GM18502 (cell line): ENCODE measurements around the gene FLNC.

Source experiments
- ATAC-seq: cut with Tn5 transposase; IDR thresholded peaks from one replicate; pipeline ENCODE4 v1.9.1; 2021; ENCODE audit warnings: mild to moderate bottlenecking; ENCODE audit not compliant: unreplicated experiment, poor library complexity

The FLNC gene

DNA sequence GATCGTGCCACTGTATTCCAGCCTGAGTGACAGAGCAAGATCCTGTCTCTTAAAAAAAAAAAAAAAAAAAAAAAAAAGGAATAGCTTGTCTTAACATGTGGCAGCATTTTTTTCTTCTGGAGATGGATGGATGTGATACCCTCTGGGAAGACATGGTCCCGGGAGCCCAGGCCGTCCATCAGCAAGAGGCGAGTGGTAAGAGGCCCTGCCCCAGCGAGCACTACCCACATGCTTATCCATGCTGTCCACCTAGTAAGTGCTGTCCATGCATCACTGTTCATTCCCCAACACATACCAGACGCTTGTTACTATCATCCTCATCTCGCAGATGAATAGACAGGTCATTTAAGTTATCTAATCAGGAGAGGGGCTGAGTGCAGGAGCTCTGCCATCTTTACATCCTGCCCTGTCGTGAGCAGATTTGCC, 45.3 kb downstream of the FLNC start:
- no peak for ATAC-seq

DNA sequence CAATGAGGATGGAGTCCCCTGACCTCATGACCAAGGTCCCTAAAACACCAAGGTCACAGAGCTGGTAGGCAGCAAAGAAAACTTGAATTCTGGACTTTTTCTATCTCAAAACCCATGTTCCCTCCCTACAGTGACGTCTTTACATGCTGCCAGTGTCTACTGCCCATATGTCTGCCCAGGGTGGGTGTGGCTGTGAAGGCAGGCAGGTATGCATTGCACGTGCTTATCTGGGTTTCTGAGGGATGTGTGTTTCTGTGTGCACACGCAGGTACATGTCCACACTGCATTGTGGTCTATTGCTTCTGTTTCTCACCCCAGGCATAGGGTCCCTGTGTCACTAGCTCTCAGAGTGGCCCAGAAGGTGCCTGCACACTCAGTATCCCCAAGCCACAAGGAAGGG, 45.9 kb downstream of the FLNC start:
- no peak for ATAC-seq

DNA sequence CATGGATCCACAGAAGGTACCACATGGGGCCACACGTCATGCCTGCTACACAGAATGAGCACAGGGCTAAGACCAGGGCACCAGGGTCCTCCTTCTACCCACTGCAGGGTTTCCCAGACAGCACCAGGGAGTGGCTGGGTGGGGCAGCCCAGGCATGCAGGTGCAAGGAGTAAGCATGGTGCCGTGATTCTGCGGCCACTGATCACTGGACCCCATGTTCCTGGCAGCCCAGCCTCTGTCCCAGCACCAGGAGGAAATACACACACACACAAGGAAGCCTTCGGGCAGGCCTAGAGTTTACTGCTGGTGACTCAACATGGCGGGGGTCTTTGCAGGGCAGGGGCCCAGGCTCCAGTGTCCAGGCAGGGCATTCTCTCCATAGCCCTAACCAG, 46.4 kb downstream of the FLNC start:
- no peak for ATAC-seq

DNA sequence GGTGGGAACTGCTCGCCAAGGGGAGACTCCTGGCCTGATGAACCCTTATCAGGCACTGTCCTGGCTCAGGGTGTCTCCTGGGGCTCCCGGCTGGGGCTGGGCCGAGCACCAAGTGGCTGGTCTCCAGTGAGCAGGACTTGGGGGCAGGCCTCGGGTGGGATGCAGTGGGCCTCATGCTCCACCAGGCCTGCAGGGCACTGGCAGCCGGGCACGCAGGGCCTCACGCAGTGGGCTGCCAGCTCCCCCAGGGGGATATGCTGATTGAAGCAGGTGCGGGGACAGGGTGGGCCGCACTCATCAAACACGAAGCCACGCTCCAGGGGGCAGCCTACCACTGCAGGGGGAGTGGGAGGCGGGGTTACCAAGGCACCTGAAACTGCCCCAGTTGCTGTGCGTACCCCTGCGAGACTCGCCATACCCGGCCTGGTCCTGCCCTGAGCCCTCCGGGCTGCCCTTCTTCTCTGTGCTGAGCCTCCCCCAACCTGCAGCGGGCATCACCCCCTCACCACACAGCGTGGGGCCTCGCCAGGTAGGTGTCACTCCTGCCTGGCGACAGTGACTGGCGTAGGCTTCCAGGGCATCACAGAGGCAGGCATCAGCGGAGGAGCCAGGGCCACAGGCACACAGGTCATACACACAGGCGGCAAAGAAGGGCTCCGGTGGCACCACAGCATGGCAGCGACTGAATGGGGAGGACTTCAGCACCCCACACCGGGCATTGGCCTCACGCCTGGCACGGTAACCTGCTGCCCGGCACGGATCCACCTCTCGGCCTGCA, 47.0 kb downstream of the FLNC start:
- no peak for ATAC-seq

DNA sequence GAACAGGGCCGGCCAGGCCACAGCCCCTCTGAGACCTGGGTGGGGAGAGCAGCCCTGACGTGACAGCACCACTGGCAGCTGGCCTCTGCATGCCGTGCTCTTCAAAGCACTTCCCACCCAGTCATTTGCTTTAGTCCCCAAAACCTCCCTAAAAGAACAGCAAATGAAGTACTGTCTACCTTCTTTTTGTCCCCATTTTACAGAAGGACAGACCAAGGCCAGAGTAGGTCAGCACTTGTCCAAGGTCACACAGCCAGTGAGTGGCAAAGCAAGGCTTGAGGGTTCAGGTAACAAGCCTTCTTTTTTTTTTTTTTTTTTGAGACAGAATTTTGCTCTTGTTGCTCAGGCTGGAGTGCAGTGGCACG, 47.5 kb downstream of the FLNC start:
- ATAC-seq, result no peak

DNA sequence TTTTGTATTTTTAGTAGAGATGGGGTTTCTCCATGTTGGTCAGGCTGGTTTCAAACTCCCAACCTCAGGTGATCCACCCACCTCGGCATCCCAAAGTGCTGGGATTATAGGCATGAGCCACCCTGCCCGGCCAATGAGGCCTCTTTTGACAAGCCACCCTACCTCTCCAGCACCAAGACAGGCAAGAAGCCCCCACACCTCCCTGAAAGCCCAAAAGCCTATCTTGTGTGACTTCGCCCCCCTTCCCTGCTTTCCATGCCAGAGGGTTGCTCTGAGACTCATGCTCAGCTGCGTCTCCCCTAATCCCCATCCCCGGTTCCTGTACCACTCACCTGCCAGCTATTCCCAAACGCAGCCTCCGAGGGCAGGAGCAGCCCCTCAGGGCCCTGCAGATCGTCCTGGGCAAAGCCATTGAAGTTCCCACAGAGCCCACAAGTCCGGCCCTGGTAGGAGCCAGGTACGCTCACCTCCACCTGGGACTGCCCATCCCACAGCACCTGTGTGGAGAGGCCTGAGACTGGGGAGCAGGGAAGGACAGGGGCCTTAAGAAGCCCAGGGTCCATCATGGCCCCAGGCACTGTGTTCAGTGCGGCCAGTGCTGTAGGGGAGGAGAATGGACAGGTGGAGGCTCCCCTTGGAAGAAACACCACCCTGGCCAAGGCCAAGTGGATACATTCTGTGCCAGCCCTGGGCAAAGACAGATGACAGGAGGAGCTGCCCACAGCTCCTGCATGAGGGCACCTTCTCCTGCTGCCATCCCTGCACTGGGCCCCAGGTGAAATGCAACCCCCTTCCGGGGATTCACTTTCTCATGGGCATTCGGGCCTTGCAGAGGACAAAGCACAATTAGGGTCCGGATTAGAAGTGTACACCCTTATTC, 48.3 kb downstream of the FLNC start:
- ATAC-seq, result no peak

- ATAC-seq, result no peak
Observed at GRCh38 chr7:128879461-128879938, 49.3 kb downstream of the FLNC start.

GRCh38 chr7:128879939-128880746, 49.9 kb downstream of the FLNC start:
- ATAC-seq, result no peak

DNA sequence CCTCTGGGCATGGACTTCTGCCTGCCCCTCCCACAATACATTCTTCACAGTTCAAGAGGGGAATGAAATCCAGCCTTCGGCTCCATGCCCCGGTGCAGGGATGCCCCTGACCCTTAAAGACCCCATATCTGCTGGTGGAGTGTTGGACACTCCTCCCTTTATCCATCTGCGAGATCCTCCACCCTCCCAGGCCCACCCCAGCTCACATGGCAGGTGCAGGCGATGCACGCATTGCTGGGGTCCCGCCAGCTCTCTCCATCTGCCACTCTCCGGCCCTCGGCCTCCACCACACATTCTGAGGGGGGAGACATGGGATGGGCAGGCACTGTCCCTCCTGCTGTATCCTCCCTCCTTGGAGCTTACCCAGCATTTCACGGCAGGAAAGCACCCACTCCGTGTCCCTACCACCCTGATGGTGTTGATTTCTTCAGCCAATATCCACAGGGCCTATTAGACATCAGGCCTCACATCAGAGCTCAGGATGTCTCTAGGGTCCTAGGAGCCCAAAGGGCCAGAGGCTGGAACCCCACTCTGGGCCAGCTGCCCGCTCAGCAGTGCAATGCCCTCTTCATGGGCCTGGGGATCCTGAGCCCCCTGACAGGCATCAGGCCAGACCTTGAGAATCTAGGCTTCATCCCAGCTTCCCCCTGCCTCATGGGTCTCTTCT, 50.7 kb downstream of the FLNC start:
- ATAC-seq, result no peak

GRCh38 chr7:128881458-128882125, 51.4 kb downstream of the FLNC start:
- ATAC-seq, result no peak

GRCh38 chr7:128882134-128882533, 51.9 kb downstream of the FLNC start:
- ATAC-seq, result no peak

- peak; percentile 73 for ATAC-seq
Observed at GRCh38 chr7:128883622-128884448, 53.6 kb downstream of the FLNC start.

- no peak for ATAC-seq
Observed at GRCh38 chr7:128884561-128885369, 54.6 kb downstream of the FLNC start.

DNA sequence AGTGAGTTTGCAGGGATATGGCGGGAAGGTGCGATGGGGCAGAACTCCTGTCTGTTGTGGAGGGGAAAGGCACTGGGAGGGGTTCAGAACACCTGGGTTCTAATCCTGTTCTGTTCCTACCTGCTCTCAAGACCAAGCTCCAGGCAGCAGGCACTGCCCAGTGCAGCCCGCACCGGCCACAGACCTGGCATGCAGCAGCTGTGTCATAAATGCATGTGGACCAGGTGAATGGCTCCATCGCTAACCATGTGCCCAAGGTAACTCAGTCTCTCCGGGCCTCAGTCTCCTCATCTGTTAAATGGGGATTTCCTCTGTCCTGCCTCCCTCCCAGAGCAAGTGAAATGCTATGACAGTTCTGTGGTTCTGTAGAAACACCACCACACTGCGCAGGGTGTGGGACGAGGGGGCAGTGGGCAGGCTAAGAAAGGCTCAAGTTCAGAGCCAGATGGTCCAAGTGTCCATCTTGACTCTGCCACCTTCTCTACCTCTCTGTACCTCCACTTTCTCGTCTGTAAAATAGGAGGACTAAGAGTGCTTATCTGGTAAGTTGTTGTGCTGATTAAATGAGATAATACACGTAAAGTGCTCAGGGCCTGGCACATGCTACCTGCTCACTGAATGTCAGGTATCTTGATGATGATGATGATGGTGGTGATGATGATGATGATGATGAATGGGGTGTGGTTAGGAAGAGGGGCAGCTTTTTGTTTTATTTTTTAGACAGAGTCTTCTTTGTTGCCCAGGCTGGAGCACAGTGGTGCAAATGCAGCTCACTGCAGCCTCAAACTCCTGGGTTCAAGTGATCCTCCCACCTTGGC, 55.4 kb downstream of the FLNC start:
- ATAC-seq, result no peak

DNA sequence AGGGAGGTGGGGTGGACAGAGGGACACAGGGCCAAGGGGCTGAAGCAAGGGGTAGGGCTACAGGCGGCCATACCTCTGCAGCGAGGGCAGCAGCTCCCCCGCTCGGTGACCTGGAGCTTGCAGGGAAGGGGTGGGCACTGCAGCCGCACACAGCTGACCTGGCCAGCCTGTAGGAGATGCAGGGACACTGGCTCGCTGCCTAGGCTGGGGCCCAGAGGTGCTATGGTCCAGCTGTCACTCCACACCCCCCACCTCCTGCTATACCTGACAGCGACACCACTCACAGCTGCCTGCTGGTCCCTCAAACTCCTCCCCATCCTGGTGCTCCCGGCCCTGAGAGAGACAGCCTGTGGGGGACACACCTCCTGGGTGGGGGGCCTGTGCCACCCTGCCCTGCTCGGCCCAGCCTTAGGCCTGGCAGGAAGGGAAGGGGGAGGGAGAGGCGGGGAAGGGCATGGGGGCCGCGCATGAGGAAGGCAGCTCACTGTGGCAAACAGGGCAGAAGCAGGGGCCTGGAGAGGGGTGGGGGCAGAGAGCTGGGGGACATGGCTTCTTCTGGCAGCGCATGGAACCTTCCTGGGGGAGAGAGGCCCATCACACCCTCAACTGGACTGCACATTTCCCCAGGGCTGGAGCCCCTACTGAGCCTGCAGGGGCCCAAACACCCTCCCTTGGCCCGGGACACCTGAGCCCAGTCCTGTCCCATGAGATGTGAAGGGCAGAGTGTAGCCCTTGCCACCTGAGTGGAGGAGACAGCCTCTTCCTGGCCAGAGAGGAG, 56.4 kb downstream of the FLNC start:
- no peak for ATAC-seq
